ENCODE results near the gene MYO5B.

GRCh38 chr18:50053111-50053510 is 141.8 kb downstream of the MYO5B start:
- TF ChIP-seq RFX5 (IDR thresholded peaks at IDR 0.05) (no peak), MYC (IDR thresholded peaks at IDR 0.05; ENCODE audit: borderline replicate concordance, low read length) (no peak), CTCF (IDR thresholded peaks at IDR 0.05) (no peak)

All from A549 (cell line).